GM18499 (cell line): Measurements from ENCODE around the gene OBSL1.

Source experiments
- ATAC-seq: cut with Tn5 transposase; IDR thresholded peaks from one replicate; pipeline ENCODE4 v1.9.1; 2021; ENCODE audit warnings: moderate number of reproducible peaks; ENCODE audit not compliant: insufficient read depth, unreplicated experiment

Gene OBSL1

DNA sequence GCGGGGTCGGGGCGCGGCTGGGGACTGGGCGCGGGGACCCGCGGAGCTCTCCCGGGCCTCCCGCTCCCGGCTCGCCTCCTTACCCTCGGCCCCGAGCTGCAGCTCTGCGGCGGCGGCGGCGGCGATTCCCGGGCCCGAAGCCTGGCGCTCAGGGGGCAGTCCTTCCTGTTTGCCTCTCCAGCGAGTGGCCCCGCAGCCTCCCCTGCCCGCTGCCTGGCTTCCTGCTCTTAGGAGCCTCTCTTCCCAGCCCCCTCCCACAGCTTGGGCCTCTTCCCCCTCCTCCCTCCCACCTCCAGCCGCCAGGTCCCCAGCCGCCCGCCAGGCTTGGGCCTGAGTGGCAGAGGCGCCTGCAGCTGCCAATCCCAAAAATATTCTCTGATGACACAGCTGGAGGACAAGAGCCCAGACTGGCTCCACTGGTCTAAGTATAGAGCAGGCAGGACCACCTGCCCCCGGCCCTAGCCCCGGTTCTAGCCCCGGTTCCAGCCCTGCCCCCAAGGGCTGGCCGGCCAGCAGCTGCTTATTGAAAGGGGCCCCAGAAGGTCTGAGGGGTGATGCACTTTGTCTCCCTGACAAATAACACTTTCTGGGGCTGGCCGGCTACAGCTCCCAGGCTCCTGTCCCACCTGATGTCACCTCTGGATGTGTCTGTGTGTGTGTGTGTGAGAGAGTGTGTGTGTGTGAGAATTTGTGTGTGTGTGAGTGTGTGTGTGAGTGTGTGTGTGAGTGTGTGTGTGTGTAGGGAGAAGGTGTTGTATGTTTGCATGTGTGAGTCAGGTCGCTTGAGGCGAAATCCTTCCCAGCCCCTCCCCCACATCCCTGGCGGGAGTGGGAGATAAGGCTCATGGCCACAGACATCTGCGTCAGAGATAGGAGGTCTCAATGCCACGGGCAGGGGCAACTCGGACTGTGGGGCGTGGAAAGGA lies at the start of gene OBSL1:
TSS of gene OBSL1 (minus strand) at position 229 of the 926 bp plus-strand sequence. CDS start 307 bp downstream, outside the sequence.
- ATAC-seq = no peak

DNA sequence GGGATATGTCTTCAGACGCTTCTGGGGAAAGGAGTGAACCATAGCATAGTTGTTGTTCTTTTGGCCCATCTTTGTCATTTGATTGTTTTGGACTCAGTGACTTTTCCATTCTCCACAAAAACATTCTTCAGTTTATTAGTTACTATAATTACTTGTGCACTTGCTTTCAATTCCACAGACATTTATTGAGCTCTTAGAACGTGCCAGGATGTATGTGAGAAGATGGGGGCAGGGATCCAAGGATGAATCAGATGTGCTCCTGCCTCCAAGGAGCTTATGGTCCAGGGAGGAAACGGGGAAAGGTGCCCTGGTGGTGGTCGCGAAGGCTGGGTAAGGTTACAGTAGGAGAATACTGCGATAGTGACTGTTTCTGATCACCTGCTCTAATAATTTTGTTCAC lies 49.2 kb upstream of the OBSL1 start:
- ATAC-seq = no peak

DNA sequence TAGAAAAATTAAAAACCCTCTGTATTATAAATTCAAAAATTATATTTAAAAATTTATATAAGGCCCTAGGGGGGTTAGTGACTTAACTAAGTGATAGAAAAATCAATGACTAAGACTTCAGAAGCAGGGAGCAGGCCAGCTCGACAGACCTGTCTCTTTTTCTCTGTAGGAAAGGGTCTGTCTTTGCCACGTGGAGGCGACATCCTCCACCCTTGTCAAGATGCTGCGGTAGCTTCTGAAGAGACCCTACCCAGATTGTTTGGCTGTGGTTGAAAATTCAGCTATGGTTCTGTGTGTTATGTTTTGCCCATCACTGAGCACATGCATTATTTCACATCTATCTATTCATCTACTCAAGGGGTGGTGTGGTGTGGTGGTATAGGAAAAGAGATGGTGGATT lies 47.9 kb upstream of the OBSL1 start:
- no peak for ATAC-seq

GRCh38 chr2:219618733-219619122 lies 47.4 kb upstream of the OBSL1 start:
- no peak for ATAC-seq

DNA sequence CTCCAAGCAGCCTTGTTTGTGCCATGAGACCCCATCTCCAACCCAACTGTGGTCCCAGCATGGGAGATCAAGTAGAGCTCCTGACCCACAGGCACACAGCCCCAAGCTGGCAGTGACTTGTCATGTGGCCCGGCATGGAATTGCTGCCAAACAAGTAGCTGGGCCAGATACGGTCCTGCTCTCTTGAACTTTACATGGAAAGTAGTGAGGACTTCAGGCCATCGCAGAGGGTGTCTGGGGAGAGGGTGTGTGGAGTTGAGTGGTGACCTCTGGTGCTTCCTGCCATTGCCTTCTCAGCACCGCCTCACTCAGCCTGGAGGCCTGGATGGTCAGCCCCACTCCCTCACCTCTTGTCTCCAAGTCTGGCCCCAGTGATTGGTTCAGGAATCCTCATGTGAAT lies 45.2 kb upstream of the OBSL1 start:
- ATAC-seq = no peak

DNA sequence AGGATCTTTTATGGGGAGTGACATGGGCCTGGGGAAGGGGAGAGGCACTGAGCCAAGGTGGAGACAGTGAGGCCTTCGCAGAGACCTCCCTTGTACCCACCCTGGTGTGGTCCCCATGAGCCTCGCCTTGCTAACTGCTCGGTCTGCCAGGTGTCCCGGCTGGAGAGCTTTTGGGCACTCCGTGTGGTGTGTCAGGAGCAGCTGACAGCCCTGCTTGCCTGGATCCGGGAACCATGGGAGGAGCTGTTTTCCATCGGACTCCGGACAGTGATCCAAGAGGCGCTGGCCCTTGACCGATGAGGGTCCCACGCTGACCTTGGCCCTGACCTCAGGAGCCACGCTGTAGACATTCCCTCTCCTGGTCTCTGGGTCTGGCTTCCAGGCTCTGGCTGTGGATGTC lies 44.6 kb upstream of the OBSL1 start:
- no peak for ATAC-seq

DNA sequence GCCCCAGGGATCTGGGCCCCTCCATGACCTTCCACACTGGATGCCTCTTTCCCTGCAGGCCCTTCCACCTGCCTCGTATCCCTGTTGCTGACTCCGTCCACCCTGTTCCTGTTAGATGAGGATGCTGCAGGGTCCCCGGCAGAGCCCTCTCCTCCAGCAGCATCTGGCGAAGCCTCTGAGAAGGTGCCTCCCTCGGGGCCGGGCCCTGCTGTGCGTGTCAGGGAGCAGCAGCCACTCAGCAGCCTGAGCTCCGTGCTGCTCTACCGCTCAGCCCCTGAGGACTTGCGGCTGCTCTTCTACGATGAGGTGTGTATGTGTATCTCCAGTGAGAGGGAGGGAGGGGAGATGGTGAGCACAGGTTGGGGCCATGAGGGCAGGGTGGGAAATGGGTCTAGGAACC lies 43.7 kb upstream of the OBSL1 start:
- ATAC-seq = no peak

- ATAC-seq = no peak
Observed at GRCh38 chr2:219614076-219614860, 42.9 kb upstream of the OBSL1 start.

DNA sequence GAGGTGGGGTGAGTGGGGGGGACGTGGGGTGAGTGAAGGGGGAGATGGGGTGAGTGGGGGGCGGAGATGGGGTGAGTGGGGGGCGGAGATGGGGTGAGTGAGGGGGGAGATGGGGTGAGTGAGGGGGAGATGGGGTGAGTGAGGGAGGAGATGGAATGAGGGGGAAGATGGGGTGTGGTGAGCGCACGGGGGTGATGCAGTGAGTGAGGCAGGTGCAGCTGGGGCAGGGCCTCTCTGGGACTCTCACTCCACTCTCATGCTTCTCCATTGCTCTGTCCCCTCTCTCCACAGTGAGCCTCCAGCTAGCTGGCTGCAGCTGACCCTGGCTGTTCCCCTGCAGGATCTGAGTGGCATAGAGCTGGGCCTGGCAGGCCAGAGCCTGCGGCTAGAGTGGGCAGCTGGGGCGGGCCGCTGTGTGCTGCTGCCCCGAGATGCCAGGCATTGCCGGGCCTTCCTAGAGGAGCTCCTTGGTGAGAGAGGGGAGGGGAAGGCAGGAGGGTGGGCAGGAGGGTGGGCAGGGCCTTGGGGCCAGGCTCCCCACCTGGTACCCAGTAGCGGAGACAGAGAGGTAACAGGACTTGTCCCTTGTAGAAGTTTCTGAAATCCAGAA lies 42.2 kb upstream of the OBSL1 start:
- ATAC-seq = no peak

GRCh38 chr2:219612577-219613286 lies 41.4 kb upstream of the OBSL1 start:
- peak; percentile 58 for ATAC-seq

GRCh38 chr2:219611866-219612576 lies 40.7 kb upstream of the OBSL1 start:
- no peak for ATAC-seq

- no peak for ATAC-seq
Observed at GRCh38 chr2:219611306-219611705, 40.0 kb upstream of the OBSL1 start.

GRCh38 chr2:219609149-219609750 lies 37.9 kb upstream of the OBSL1 start:
- ATAC-seq = no peak

- ATAC-seq = no peak
Observed at GRCh38 chr2:219608399-219608964, 37.1 kb upstream of the OBSL1 start.

DNA sequence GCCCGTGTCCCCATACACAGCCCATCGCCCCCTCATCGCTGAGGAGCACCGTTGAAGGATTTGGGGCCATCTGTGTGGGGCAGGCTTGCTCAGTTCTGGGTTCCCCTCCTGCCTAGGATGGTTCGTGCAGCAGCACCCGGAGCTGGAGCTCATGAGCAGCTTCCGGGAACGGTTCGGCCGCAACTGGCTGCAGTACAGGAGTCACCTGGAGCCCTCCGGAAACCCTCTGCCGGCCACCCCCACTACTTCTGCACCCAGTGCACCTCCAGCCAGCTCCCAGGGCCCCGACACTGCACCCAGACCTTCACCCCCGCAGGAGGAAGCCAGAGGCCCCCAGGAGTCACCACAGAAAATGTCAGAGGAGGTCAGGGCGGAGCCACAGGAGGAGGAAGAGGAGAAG lies 36.6 kb upstream of the OBSL1 start:
- no peak for ATAC-seq

DNA sequence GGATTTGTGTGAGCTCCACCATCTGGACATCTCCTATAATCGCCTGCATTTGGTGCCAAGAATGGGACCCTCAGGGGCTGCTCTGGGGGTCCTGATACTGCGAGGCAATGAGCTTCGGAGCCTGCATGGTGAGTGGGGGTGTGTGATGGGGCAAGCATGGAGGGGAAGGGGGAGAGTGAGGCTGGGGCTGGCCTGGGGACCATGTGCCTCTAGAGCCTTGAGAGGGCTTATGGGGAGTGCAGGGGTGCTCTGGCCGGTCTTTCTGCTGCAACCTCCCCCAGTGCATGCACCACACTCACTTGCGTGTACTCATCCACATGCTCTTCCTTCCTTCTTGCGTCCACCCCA lies 34.2 kb upstream of the OBSL1 start:
- no peak for ATAC-seq

- no peak for ATAC-seq
Observed at GRCh38 chr2:219603771-219604170, 32.4 kb upstream of the OBSL1 start.

- ATAC-seq = no peak
Observed at GRCh38 chr2:219598308-219599078, 27.2 kb upstream of the OBSL1 start.
